ENCODE results near the gene POT1. TPM values are rescaled to one million over a fixed set of nuclear protein-coding genes. Genes with fewer than 3 reads are reported as not detected.

POT1 gene
- polyA plus RNA-seq, 2 donors = 2.8 to 4.3 TPM

- H3K27ac ChIP-seq (ENCODE audit: low read depth in 2 of 2, low read length in 1 of 2) = no peak overlapping the region
- H3K4me1 ChIP-seq (ENCODE audit: control insufficient read depth in 2 of 2, insufficient read depth in 2 of 2, low read length in 1 of 2) = no peaks in the 10 kb centered on the region
- H3K4me3 ChIP-seq (ENCODE audit: low read depth in 1 of 2, low read length in 2 of 2) = no peak overlapping the region
- 86 to 87% methylated on average over 2 of the region's 2 CpGs for WGBS, 2 donors
- no peaks in the 10 kb centered on the region for H3K27me3 ChIP-seq (ENCODE audit: control insufficient read depth in 1 of 2, insufficient read depth in 2 of 2, low read length in 2 of 2)
- no peaks in the 10 kb centered on the region for H3K36me3 ChIP-seq (ENCODE audit: control insufficient read depth in 2 of 2, insufficient read depth in 2 of 2, low read length in 1 of 2)
- no peaks in the 10 kb centered on the region for H3K9me3 ChIP-seq (ENCODE audit: control insufficient read depth in 2 of 2, insufficient read depth in 1 of 2, low read depth in 1 of 2, low read length in 1 of 2)
Observed at GRCh38 chr7:124781418-124781817, 148.2 kb downstream of the POT1 start.

GRCh38 chr7:124780608-124781007 lies 149.0 kb downstream of the POT1 start:
- 85 to 88% methylated on average over 1 of the region's 1 CpG for WGBS, 2 donors
- Histone ChIP-seq H3K36me3 (ENCODE audit: control insufficient read depth in 2 of 2, insufficient read depth in 2 of 2, low read length in 1 of 2) (no peaks in the 10 kb centered on the region), H3K9me3 (ENCODE audit: control insufficient read depth in 2 of 2, insufficient read depth in 1 of 2, low read depth in 1 of 2, low read length in 1 of 2) (no peaks in the 10 kb centered on the region), H3K27me3 (ENCODE audit: control insufficient read depth in 1 of 2, insufficient read depth in 2 of 2, low read length in 2 of 2) (no peaks in the 10 kb centered on the region), H3K4me1 (ENCODE audit: control insufficient read depth in 2 of 2, insufficient read depth in 2 of 2, low read length in 1 of 2) (no peaks in the 10 kb centered on the region), H3K27ac (ENCODE audit: low read depth in 2 of 2, low read length in 1 of 2) (no peak overlapping the region), H3K4me3 (ENCODE audit: low read depth in 1 of 2, low read length in 2 of 2) (no peak overlapping the region)

GRCh38 chr7:124780056-124780455 lies 149.6 kb downstream of the POT1 start:
- Histone ChIP-seq H3K27ac (ENCODE audit: low read depth in 2 of 2, low read length in 1 of 2) (no peak overlapping the region), H3K27me3 (ENCODE audit: control insufficient read depth in 1 of 2, insufficient read depth in 2 of 2, low read length in 2 of 2) (no peaks in the 10 kb centered on the region), H3K4me3 (ENCODE audit: low read depth in 1 of 2, low read length in 2 of 2) (no peak overlapping the region), H3K9me3 (ENCODE audit: control insufficient read depth in 2 of 2, insufficient read depth in 1 of 2, low read depth in 1 of 2, low read length in 1 of 2) (no peaks in the 10 kb centered on the region), H3K4me1 (ENCODE audit: control insufficient read depth in 2 of 2, insufficient read depth in 2 of 2, low read length in 1 of 2) (no peaks in the 10 kb centered on the region), H3K36me3 (ENCODE audit: control insufficient read depth in 2 of 2, insufficient read depth in 2 of 2, low read length in 1 of 2) (no peaks in the 10 kb centered on the region)

DNA sequence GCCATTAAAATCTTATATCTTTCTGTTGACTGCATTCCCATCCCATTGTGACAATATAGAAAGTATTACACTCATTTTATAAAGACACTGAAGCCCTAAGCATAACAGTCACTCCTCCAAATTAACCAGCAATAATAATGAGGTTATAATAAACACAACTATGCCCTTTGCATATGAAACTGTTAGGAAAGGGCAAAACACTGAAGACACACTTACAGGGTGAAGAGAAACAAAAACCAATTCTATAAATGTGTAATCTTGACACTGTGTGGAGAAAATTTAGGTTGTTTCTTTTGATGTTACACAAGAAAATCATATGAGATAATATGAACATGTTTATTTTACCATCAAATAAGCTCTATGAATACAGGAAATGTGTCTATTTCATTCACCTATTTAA lies 150.0 kb downstream of the POT1 start:
- Histone ChIP-seq H3K27me3 (ENCODE audit: control insufficient read depth in 1 of 2, insufficient read depth in 2 of 2, low read length in 2 of 2) (no peaks in the 10 kb centered on the region), H3K36me3 (ENCODE audit: control insufficient read depth in 2 of 2, insufficient read depth in 2 of 2, low read length in 1 of 2) (no peaks in the 10 kb centered on the region), H3K4me3 (ENCODE audit: low read depth in 1 of 2, low read length in 2 of 2) (no peak overlapping the region), H3K4me1 (ENCODE audit: control insufficient read depth in 2 of 2, insufficient read depth in 2 of 2, low read length in 1 of 2) (no peaks in the 10 kb centered on the region), H3K9me3 (ENCODE audit: control insufficient read depth in 2 of 2, insufficient read depth in 1 of 2, low read depth in 1 of 2, low read length in 1 of 2) (no peaks in the 10 kb centered on the region), H3K27ac (ENCODE audit: low read depth in 2 of 2, low read length in 1 of 2) (no peak overlapping the region)

DNA sequence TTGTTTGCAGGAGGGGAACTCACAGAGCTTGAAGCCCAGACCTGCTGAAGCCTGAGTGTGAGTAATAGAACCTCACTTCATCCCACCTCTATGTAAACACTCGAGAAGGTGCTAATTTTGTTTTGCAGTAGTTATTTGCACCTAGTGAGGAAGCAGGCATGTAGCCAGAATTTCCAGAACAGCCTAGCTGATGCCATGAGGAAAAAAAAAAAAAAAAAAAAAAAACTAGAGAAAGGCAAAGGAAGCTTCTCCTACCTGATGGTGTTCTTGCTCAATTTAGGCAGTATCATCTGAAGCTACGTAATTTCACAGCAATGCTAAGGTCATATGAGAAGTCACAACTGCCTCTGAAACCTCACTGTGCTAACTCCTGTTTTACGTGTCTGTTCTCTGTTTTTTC lies 150.4 kb downstream of the POT1 start:
- Histone ChIP-seq H3K4me1 (ENCODE audit: control insufficient read depth in 2 of 2, insufficient read depth in 2 of 2, low read length in 1 of 2) (no peaks in the 10 kb centered on the region), H3K36me3 (ENCODE audit: control insufficient read depth in 2 of 2, insufficient read depth in 2 of 2, low read length in 1 of 2) (no peaks in the 10 kb centered on the region), H3K27ac (ENCODE audit: low read depth in 2 of 2, low read length in 1 of 2) (no peak overlapping the region), H3K4me3 (ENCODE audit: low read depth in 1 of 2, low read length in 2 of 2) (no peak overlapping the region), H3K27me3 (ENCODE audit: control insufficient read depth in 1 of 2, insufficient read depth in 2 of 2, low read length in 2 of 2) (no peaks in the 10 kb centered on the region), H3K9me3 (ENCODE audit: control insufficient read depth in 2 of 2, insufficient read depth in 1 of 2, low read depth in 1 of 2, low read length in 1 of 2) (no peaks in the 10 kb centered on the region)
- WGBS, 2 donors = 58% methylated on average over 3 of the region's 3 CpGs

GRCh38 chr7:124777268-124777667 lies 152.4 kb downstream of the POT1 start:
- H3K27ac ChIP-seq (ENCODE audit: low read depth in 2 of 2, low read length in 1 of 2) = no peak overlapping the region
- H3K4me1 ChIP-seq (ENCODE audit: control insufficient read depth in 2 of 2, insufficient read depth in 2 of 2, low read length in 1 of 2) = no peaks in the 10 kb centered on the region
- H3K36me3 ChIP-seq (ENCODE audit: control insufficient read depth in 2 of 2, insufficient read depth in 2 of 2, low read length in 1 of 2) = no peaks in the 10 kb centered on the region
- H3K9me3 ChIP-seq (ENCODE audit: control insufficient read depth in 2 of 2, insufficient read depth in 1 of 2, low read depth in 1 of 2, low read length in 1 of 2) = no peaks in the 10 kb centered on the region
- WGBS, 2 donors = 79% methylated on average over 2 of the region's 2 CpGs
- H3K27me3 ChIP-seq (ENCODE audit: control insufficient read depth in 1 of 2, insufficient read depth in 2 of 2, low read length in 2 of 2) = no peaks in the 10 kb centered on the region
- no peak overlapping the region for H3K4me3 ChIP-seq (ENCODE audit: low read depth in 1 of 2, low read length in 2 of 2)

DNA sequence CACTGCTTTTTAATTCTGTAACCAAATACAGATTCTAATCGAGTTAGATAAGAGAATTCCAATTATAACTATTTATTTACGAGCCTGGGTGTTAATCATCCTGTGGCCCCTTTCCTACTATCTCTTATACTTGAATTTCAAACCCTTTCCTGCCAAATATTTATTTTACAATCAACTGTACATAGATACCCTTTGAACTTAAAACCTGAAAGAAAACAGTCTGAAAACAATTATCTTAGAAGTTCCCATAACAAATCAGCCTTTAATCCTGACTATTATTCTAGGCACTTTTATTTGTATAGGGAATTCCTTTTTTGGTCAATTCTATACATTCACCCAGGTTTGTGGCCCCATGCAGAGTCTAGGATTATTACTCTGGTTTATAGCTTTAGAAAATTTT lies 153.5 kb downstream of the POT1 start:
- Histone ChIP-seq H3K27me3 (ENCODE audit: control insufficient read depth in 1 of 2, insufficient read depth in 2 of 2, low read length in 2 of 2) (no peaks in the 10 kb centered on the region), H3K9me3 (ENCODE audit: control insufficient read depth in 2 of 2, insufficient read depth in 1 of 2, low read depth in 1 of 2, low read length in 1 of 2) (no peaks in the 10 kb centered on the region), H3K4me1 (ENCODE audit: control insufficient read depth in 2 of 2, insufficient read depth in 2 of 2, low read length in 1 of 2) (no peaks in the 10 kb centered on the region), H3K4me3 (ENCODE audit: low read depth in 1 of 2, low read length in 2 of 2) (no peak overlapping the region), H3K27ac (ENCODE audit: low read depth in 2 of 2, low read length in 1 of 2) (no peak overlapping the region), H3K36me3 (ENCODE audit: control insufficient read depth in 2 of 2, insufficient read depth in 2 of 2, low read length in 1 of 2) (no peaks in the 10 kb centered on the region)
- WGBS, 2 donors = 49 to 66% methylated on average over 2 of the region's 2 CpGs

- no peak overlapping the region for H3K4me3 ChIP-seq (ENCODE audit: low read depth in 1 of 2, low read length in 2 of 2)
- H3K4me1 ChIP-seq (ENCODE audit: control insufficient read depth in 2 of 2, insufficient read depth in 2 of 2, low read length in 1 of 2) = no peaks in the 10 kb centered on the region
- H3K36me3 ChIP-seq (ENCODE audit: control insufficient read depth in 2 of 2, insufficient read depth in 2 of 2, low read length in 1 of 2) = no peaks in the 10 kb centered on the region
- H3K27me3 ChIP-seq (ENCODE audit: control insufficient read depth in 1 of 2, insufficient read depth in 2 of 2, low read length in 2 of 2) = no peaks in the 10 kb centered on the region
- no peak overlapping the region for H3K27ac ChIP-seq (ENCODE audit: low read depth in 2 of 2, low read length in 1 of 2)
- H3K9me3 ChIP-seq (ENCODE audit: control insufficient read depth in 2 of 2, insufficient read depth in 1 of 2, low read depth in 1 of 2, low read length in 1 of 2) = no peaks in the 10 kb centered on the region
Observed at GRCh38 chr7:124775422-124775821, 154.2 kb downstream of the POT1 start.

- no peak overlapping the region for H3K27ac ChIP-seq (ENCODE audit: low read depth in 2 of 2, low read length in 1 of 2)
- H3K27me3 ChIP-seq (ENCODE audit: control insufficient read depth in 1 of 2, insufficient read depth in 2 of 2, low read length in 2 of 2) = no peaks in the 10 kb centered on the region
- WGBS, 2 donors = 88 to 91% methylated on average over 4 of the region's 4 CpGs
- no peaks in the 10 kb centered on the region for H3K4me1 ChIP-seq (ENCODE audit: control insufficient read depth in 2 of 2, insufficient read depth in 2 of 2, low read length in 1 of 2)
- H3K36me3 ChIP-seq (ENCODE audit: control insufficient read depth in 2 of 2, insufficient read depth in 2 of 2, low read length in 1 of 2) = no peaks in the 10 kb centered on the region
- no peak overlapping the region for H3K4me3 ChIP-seq (ENCODE audit: low read depth in 1 of 2, low read length in 2 of 2)
- H3K9me3 ChIP-seq (ENCODE audit: control insufficient read depth in 2 of 2, insufficient read depth in 1 of 2, low read depth in 1 of 2, low read length in 1 of 2) = no peaks in the 10 kb centered on the region
Observed at GRCh38 chr7:124773938-124774337, 155.7 kb downstream of the POT1 start.

GRCh38 chr7:124773339-124773738 lies 156.3 kb downstream of the POT1 start:
- Histone ChIP-seq H3K9me3 (ENCODE audit: control insufficient read depth in 2 of 2, insufficient read depth in 1 of 2, low read depth in 1 of 2, low read length in 1 of 2) (no peaks in the 10 kb centered on the region), H3K36me3 (ENCODE audit: control insufficient read depth in 2 of 2, insufficient read depth in 2 of 2, low read length in 1 of 2) (no peaks in the 10 kb centered on the region), H3K27me3 (ENCODE audit: control insufficient read depth in 1 of 2, insufficient read depth in 2 of 2, low read length in 2 of 2) (no peaks in the 10 kb centered on the region), H3K27ac (ENCODE audit: low read depth in 2 of 2, low read length in 1 of 2) (no peak overlapping the region), H3K4me1 (ENCODE audit: control insufficient read depth in 2 of 2, insufficient read depth in 2 of 2, low read length in 1 of 2) (no peaks in the 10 kb centered on the region), H3K4me3 (ENCODE audit: low read depth in 1 of 2, low read length in 2 of 2) (no peak overlapping the region)
- 50 to 55% methylated on average over 3 of the region's 3 CpGs for WGBS, 2 donors
